HCT116 (cell line): ENCODE results near the gene TOPBP1. TPM values are rescaled to one million over a fixed set of nuclear protein-coding genes. Genes with fewer than 3 reads are reported as not detected.

Source experiments
- ATAC-seq: fragments of 200-7000 bp; cut with Tn5 transposase; 2 replicates; pipeline ENCODE4 v1.9.1; 2020; ENCODE audit warnings: mild to moderate bottlenecking, moderate library complexity
- BruUV-seq: library from RNA; stranded (reverse); fragments of 400-500 nt; replicated peaks from 2 replicates; lab custom pipeline; 2021; lab: Mats Ljungman, UMichigan
- CTCF ChIA-PET: fragments of 300-600 bp; sonication (Branson Sonifier 250); formaldehyde crosslinking; loops from one replicate; lab custom pipeline; 2021; ENCODE audit warnings: antibody characterized with exemption; lab: Charles Lee
- POLR2A ChIA-PET: fragments of 300-600, 350-600 bp; sonication (Branson Sonifier 250); formaldehyde crosslinking; loops from one replicate; lab custom pipeline; 2021; ENCODE audit warnings: antibody characterized with exemption; lab: Charles Lee
- RAD21 ChIA-PET, 2 experiments: fragments of 300-600 bp; sonication (Branson Sonifier 250); formaldehyde crosslinking; loops; one replicate each; lab custom pipeline; 2023; ENCODE audit warnings: low total read pairs in 2 of 2; ENCODE audit not compliant: uncharacterized antibody in 2 of 2, unreplicated experiment in 2 of 2, low non-redundant PET in 1 of 2; lab: Charles Lee
- DNase-seq: peaks from one replicate; pipeline ENCODE4 v3.0.0-alpha.2; 2010; ENCODE audit warnings: low read depth, low spot score
- H2AFZ ChIP-seq: fragments of 200-600 bp; shearing (Covaris generic), sonication (generic); 2 replicates; pipeline ENCODE4 v1.6.1; 2017; ENCODE audit warnings: low read depth, mixed run types, mixed read lengths, antibody characterized with exemption, low read length; ENCODE audit not compliant: poor library complexity, severe bottlenecking
- H3K27ac ChIP-seq: 2 replicates; pipeline ENCODE4 v1.5.1; 2012; ENCODE audit warnings: low read depth, low read length
- H3K27me3 ChIP-seq: fragments of 200-600 bp; sonication (generic); 2 replicates; pipeline ENCODE4 v1.6.1; 2016; ENCODE audit warnings: mixed run types, low read length, mixed read lengths; ENCODE audit not compliant: insufficient read depth
- H3K36me3 ChIP-seq, 2 experiments: fragments of 200-500 bp in 1 of 2; fragments of 200-600 bp in 1 of 2; sonication (Bioruptor generic) in 1 of 2; sonication (generic) in 1 of 2; 2 replicates each; pipeline versions ENCODE4 v1.5.1 to v1.6.1; 2014 to 2016; ENCODE audit warnings: low read length in 2 of 2, inconsistent platforms in 1 of 2, mixed read lengths in 1 of 2, mixed run types in 1 of 2; ENCODE audit not compliant: insufficient read depth in 2 of 2, control insufficient read depth in 1 of 2
- H3K4me1 ChIP-seq, 2 experiments: fragments of 200-600 bp in 1 of 2; sonication (generic) in 1 of 2; 2 replicates each; pipeline versions ENCODE4 v1.5.1 to v1.6.1; 2012 to 2017; ENCODE audit warnings: low read length in 2 of 2, inconsistent platforms in 1 of 2, mild to moderate bottlenecking in 1 of 2, mixed read lengths in 1 of 2, mixed run types in 1 of 2, moderate library complexity in 1 of 2; ENCODE audit not compliant: insufficient read depth in 2 of 2, control insufficient read depth in 1 of 2
- H3K4me2 ChIP-seq: fragments of 200-600 bp; sonication (generic); 2 replicates; pipeline ENCODE4 v1.6.1; 2017; ENCODE audit warnings: mixed run types, low read length, mixed read lengths
- H3K4me3 ChIP-seq, 2 experiments: fragments of 200-600 bp in 1 of 2; sonication (generic) in 1 of 2; replicated peaks in 1 of 2; 2 replicates each; pipeline ENCODE4 v1.5.1; 2011 to 2016; ENCODE audit warnings: low read length in 2 of 2, control low read depth in 1 of 2, low read depth in 1 of 2, mild to moderate bottlenecking in 1 of 2, mixed read lengths in 1 of 2, mixed run types in 1 of 2
- H3K79me2 ChIP-seq: fragments of 200-600 bp; sonication (generic); 2 replicates; pipeline ENCODE4 v1.6.1; 2017; ENCODE audit warnings: mild to moderate bottlenecking, mixed run types, low read length, moderate library complexity, mixed read lengths; ENCODE audit not compliant: insufficient read depth
- H3K9ac ChIP-seq: fragments of 200-600 bp; sonication (generic); 2 replicates; pipeline ENCODE4 v1.6.1; 2016; ENCODE audit warnings: low read length, mixed read lengths
- H3K9me2 ChIP-seq: fragments of 200-600 bp; sonication (generic), shearing (Covaris generic); 2 replicates; pipeline ENCODE4 v1.6.1; 2017; ENCODE audit warnings: mixed run types, mild to moderate bottlenecking, moderate library complexity; ENCODE audit not compliant: insufficient read depth
- H3K9me3 ChIP-seq, 2 experiments: fragments of 200-500 bp in 1 of 2; fragments of 200-600 bp in 1 of 2; sonication (Bioruptor generic) in 1 of 2; sonication (generic) in 1 of 2; 2 replicates each; pipeline ENCODE4 v1.6.1; 2014 to 2017; ENCODE audit warnings: low read length in 2 of 2, mixed read lengths in 2 of 2, inconsistent platforms in 1 of 2, low read depth in 1 of 2, mild to moderate bottlenecking in 1 of 2, mixed run types in 1 of 2, moderate library complexity in 1 of 2; ENCODE audit not compliant: control insufficient read depth in 1 of 2, insufficient read depth in 1 of 2
- H4K20me1 ChIP-seq: fragments of 200-600 bp; sonication (generic), shearing (Covaris generic); 2 replicates; pipeline ENCODE4 v1.6.1; 2017; ENCODE audit warnings: mixed run types, mild to moderate bottlenecking, moderate library complexity; ENCODE audit not compliant: insufficient read depth
- CBX3 ChIP-seq: IDR thresholded peaks from 2 replicates; pipeline ENCODE4 v1.6.1; 2012; ENCODE audit warnings: low read depth
- CEBPB ChIP-seq: IDR thresholded peaks from 2 replicates; pipeline ENCODE4 v1.6.1; 2012; ENCODE audit warnings: low read depth
- EGR1 ChIP-seq: IDR thresholded peaks from 2 replicates; pipeline ENCODE4 v1.6.1; 2012; ENCODE audit warnings: low read depth
- EZH2 ChIP-seq: fragments of 200-600 bp; sonication (generic); IDR thresholded peaks from 2 replicates; pipeline ENCODE4 v1.6.1; 2017; ENCODE audit warnings: antibody characterized with exemption, mixed run types
- RAD21 ChIP-seq: IDR thresholded peaks from 2 replicates; pipeline ENCODE4 v1.6.1; 2012; ENCODE audit warnings: low read depth, mild to moderate bottlenecking
- SRF ChIP-seq: IDR thresholded peaks from 2 replicates; pipeline ENCODE4 v1.6.1; 2012; ENCODE audit warnings: low read depth
- TCF7L2 ChIP-seq: IDR thresholded peaks from 2 replicates; pipeline ENCODE4 v1.7.0; 2011; ENCODE audit warnings: borderline replicate concordance, inconsistent platforms; ENCODE audit not compliant: insufficient read depth, insufficient read length; ENCODE audit errors: extremely low read depth
- YY1 ChIP-seq: IDR thresholded peaks from 2 replicates; pipeline ENCODE4 v1.6.1; 2011; ENCODE audit warnings: low read length, low read depth, moderate library complexity, mild to moderate bottlenecking; ENCODE audit not compliant: insufficient replicate concordance; ENCODE audit errors: extremely low read depth
- ZFX ChIP-seq: fragments of 450-650 bp; IDR thresholded peaks from 2 replicates; pipeline ENCODE4 v1.6.1; 2017
- intact Hi-C: fragments of 100-400 bp; cut with micrococcal nuclease; formaldehyde crosslinking; loops from 2 replicates; pipeline ENCODE4 v1.10.0; 2022
- total RNA-seq: library from RNA; stranded (reverse); gene quantifications from one replicate; pipeline ENCODE4 v1.2.1, GENCODE V29; 2021; ENCODE audit not compliant: unreplicated experiment
- TF ChIP-seq, protein P1 (sequence below): IDR thresholded peaks from 2 replicates; pipeline ENCODE4 v1.6.1; 2012; ENCODE audit warnings: low read depth
- TF ChIP-seq, protein P2 (sequence below), 3 experiments: fragments of 200-600 bp in 1 of 3; sonication (generic) in 1 of 3; IDR thresholded peaks in 2 of 3; conservative IDR thresholded peaks in 1 of 3; 2 replicates each; pipeline ENCODE4 v1.5.1; 2012 to 2017; ENCODE audit warnings: low read depth in 2 of 3, low read length in 2 of 3, antibody characterized with exemption in 1 of 3, borderline replicate concordance in 1 of 3, control low read depth in 1 of 3, mild to moderate bottlenecking in 1 of 3, mixed read lengths in 1 of 3, mixed run types in 1 of 3, moderate library complexity in 1 of 3; ENCODE audit not compliant: insufficient read depth in 1 of 3
- TF ChIP-seq, protein P3 (sequence below): IDR thresholded peaks from 2 replicates; pipeline ENCODE4 v1.6.1; 2012
- TF ChIP-seq, protein P4 (sequence below): IDR thresholded peaks from 2 replicates; pipeline ENCODE4 v1.6.1; 2011; ENCODE audit warnings: mild to moderate bottlenecking, low read length, moderate library complexity; ENCODE audit not compliant: insufficient replicate concordance; ENCODE audit errors: extremely low read depth

Gene TOPBP1
- total RNA-seq, 1 experiment from 2014 or later: 42.2 TPM

DNA sequence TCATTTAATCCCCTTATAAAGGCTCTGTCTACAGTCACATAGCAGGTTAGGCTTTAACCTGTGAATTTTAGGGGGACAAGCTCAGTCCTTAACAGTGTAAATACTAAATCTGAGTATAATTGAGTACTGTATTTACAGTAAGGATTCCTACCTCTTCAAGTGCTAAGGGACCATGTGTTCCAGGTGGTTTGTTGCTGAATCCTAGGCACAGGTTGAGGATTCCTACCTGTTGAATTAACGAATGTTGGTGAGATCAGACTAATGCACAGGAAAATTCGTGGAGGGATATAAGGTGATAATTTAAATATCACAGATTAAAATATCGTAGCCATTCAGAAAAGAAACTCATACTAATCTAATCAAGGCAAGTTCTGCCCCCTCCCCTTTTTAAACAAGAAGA is 63.3 kb downstream of the TOPBP1 start:
- Histone ChIP-seq H3K4me3 (no peak overlapping the region), H2AFZ (no peak overlapping the region), H3K4me1 (peaks cover 3 to 10% of the 10 kb centered on the region in 2 experiments; a peak in 3 of 4 replicates), H3K27ac (no peak overlapping the region), H3K9me2 (no peaks in the 10 kb centered on the region), H4K20me1 (no peaks in the 10 kb centered on the region), H3K36me3 (peaks cover 0 to 5% of the 10 kb centered on the region in 2 experiments; a peak in 2 of 4 replicates), H3K9me3 (no peaks in the 10 kb centered on the region), H3K27me3 (no peaks in the 10 kb centered on the region), H3K9ac (no peak overlapping the region), H3K4me2 (no peak overlapping the region), H3K79me2 (peaks cover 4% of the 10 kb centered on the region)
- POLR2A ChIA-PET: no interaction called here
- ATAC-seq (no peak), DNase-seq (no peak)
- RAD21 ChIA-PET: no interaction called here
- intact Hi-C loops: no loop called here
- BruUV-seq: TSS peak; percentile 14
- TF ChIP-seq RAD21: no peak
- no peak for TF ChIP-seq CBX3
- no peak for TF ChIP-seq YY1
- TF ChIP-seq ZFX: no peak
- no peak for TF ChIP-seq EZH2
- TF ChIP-seq, protein P1, sequence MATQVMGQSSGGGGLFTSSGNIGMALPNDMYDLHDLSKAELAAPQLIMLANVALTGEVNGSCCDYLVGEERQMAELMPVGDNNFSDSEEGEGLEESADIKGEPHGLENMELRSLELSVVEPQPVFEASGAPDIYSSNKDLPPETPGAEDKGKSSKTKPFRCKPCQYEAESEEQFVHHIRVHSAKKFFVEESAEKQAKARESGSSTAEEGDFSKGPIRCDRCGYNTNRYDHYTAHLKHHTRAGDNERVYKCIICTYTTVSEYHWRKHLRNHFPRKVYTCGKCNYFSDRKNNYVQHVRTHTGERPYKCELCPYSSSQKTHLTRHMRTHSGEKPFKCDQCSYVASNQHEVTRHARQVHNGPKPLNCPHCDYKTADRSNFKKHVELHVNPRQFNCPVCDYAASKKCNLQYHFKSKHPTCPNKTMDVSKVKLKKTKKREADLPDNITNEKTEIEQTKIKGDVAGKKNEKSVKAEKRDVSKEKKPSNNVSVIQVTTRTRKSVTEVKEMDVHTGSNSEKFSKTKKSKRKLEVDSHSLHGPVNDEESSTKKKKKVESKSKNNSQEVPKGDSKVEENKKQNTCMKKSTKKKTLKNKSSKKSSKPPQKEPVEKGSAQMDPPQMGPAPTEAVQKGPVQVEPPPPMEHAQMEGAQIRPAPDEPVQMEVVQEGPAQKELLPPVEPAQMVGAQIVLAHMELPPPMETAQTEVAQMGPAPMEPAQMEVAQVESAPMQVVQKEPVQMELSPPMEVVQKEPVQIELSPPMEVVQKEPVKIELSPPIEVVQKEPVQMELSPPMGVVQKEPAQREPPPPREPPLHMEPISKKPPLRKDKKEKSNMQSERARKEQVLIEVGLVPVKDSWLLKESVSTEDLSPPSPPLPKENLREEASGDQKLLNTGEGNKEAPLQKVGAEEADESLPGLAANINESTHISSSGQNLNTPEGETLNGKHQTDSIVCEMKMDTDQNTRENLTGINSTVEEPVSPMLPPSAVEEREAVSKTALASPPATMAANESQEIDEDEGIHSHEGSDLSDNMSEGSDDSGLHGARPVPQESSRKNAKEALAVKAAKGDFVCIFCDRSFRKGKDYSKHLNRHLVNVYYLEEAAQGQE: no peak
- no peak for TF ChIP-seq TCF7L2
- TF ChIP-seq EGR1: no peak
- TF ChIP-seq SRF: no peak
- TF ChIP-seq CEBPB: no peak
- TF ChIP-seq, protein P2, sequence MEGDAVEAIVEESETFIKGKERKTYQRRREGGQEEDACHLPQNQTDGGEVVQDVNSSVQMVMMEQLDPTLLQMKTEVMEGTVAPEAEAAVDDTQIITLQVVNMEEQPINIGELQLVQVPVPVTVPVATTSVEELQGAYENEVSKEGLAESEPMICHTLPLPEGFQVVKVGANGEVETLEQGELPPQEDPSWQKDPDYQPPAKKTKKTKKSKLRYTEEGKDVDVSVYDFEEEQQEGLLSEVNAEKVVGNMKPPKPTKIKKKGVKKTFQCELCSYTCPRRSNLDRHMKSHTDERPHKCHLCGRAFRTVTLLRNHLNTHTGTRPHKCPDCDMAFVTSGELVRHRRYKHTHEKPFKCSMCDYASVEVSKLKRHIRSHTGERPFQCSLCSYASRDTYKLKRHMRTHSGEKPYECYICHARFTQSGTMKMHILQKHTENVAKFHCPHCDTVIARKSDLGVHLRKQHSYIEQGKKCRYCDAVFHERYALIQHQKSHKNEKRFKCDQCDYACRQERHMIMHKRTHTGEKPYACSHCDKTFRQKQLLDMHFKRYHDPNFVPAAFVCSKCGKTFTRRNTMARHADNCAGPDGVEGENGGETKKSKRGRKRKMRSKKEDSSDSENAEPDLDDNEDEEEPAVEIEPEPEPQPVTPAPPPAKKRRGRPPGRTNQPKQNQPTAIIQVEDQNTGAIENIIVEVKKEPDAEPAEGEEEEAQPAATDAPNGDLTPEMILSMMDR (IDR thresholded peaks at IDR 0.05 in 2 of 3, conservative IDR thresholded peaks at IDR 0.05 in 1 of 3; ENCODE audit: borderline replicate concordance in 1 of 3, insufficient read depth in 1 of 3, low read depth in 2 of 3, low read length in 2 of 3): no peak
- TF ChIP-seq, protein P3, sequence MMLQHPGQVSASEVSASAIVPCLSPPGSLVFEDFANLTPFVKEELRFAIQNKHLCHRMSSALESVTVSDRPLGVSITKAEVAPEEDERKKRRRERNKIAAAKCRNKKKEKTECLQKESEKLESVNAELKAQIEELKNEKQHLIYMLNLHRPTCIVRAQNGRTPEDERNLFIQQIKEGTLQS: no peak
- TF ChIP-seq, protein P4, sequence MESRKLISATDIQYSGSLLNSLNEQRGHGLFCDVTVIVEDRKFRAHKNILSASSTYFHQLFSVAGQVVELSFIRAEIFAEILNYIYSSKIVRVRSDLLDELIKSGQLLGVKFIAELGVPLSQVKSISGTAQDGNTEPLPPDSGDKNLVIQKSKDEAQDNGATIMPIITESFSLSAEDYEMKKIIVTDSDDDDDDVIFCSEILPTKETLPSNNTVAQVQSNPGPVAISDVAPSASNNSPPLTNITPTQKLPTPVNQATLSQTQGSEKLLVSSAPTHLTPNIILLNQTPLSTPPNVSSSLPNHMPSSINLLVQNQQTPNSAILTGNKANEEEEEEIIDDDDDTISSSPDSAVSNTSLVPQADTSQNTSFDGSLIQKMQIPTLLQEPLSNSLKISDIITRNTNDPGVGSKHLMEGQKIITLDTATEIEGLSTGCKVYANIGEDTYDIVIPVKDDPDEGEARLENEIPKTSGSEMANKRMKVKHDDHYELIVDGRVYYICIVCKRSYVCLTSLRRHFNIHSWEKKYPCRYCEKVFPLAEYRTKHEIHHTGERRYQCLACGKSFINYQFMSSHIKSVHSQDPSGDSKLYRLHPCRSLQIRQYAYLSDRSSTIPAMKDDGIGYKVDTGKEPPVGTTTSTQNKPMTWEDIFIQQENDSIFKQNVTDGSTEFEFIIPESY: no peak
- CTCF ChIA-PET: no interaction called here
